PC-9 (cell line): Measurements from ENCODE around the gene NAGLU. TPM values are rescaled to one million over a fixed set of nuclear protein-coding genes. Genes with fewer than 3 reads are reported as not detected.

Experiments
- BruUV-seq: library from RNA; stranded (reverse); fragments of 400-500 nt; replicated peaks from 2 replicates; lab custom pipeline; 2021; lab: Mats Ljungman, UMichigan
- CTCF ChIA-PET: fragments of 300-600 bp; sonication (Branson Sonifier 250); formaldehyde crosslinking; loops from one replicate; lab custom pipeline; 2022; ENCODE audit warnings: antibody characterized with exemption; lab: Charles Lee
- POLR2A ChIA-PET: fragments of 300-600 bp; sonication (Branson Sonifier 250); formaldehyde crosslinking; loops from one replicate; lab custom pipeline; 2022; ENCODE audit warnings: antibody characterized with exemption; ENCODE audit not compliant: unreplicated experiment; lab: Charles Lee
- DNase-seq, 2 experiments: peaks; one replicate each; pipeline versions ENCODE4 v3.0.0 to v3.0.0-alpha.2; 2015 to 2022; ENCODE audit warnings: mixed read lengths in 1 of 2
- H2AFZ ChIP-seq: fragments of 200-600 bp; sonication (generic); 2 replicates; pipeline ENCODE4 v1.8.1; 2017; ENCODE audit warnings: antibody characterized with exemption
- H3F3A ChIP-seq: fragments of 200-600 bp; sonication (generic); 2 replicates; pipeline ENCODE4 v1.8.1; 2017; ENCODE audit warnings: antibody characterized with exemption, mild to moderate bottlenecking, low read depth; ENCODE audit not compliant: insufficient read depth
- H3K27ac ChIP-seq: fragments of 200-600 bp; sonication (generic); 2 replicates; pipeline ENCODE4 v1.6.1; 2016; ENCODE audit warnings: mixed run types
- H3K27me3 ChIP-seq: fragments of 200-600 bp; sonication (generic); 2 replicates; pipeline ENCODE4 v1.6.1; 2016; ENCODE audit warnings: low read depth, mixed run types; ENCODE audit not compliant: insufficient read depth
- H3K36me3 ChIP-seq: fragments of 200-600 bp; sonication (generic); 2 replicates; pipeline ENCODE4 v1.6.1; 2016; ENCODE audit warnings: low read depth, mixed run types
- H3K4me1 ChIP-seq: fragments of 200-600 bp; sonication (generic); replicated peaks from 2 replicates; pipeline ENCODE4 v1.6.1; 2016; ENCODE audit warnings: mixed run types; ENCODE audit not compliant: insufficient read depth
- H3K4me2 ChIP-seq: fragments of 200-600 bp; sonication (generic); 2 replicates; pipeline ENCODE4 v1.6.1; 2017; ENCODE audit warnings: mixed run types
- H3K4me3 ChIP-seq: fragments of 200-600 bp; sonication (generic); 2 replicates; pipeline ENCODE4 v1.6.1; 2016; ENCODE audit warnings: mixed run types
- H3K79me2 ChIP-seq: fragments of 200-600 bp; sonication (generic); 2 replicates; pipeline ENCODE4 v1.6.1; 2017; ENCODE audit warnings: low read depth, mixed run types
- H3K9me2 ChIP-seq: fragments of 200-600 bp; sonication (generic); 2 replicates; pipeline ENCODE4 v1.8.1; 2017; ENCODE audit warnings: mild to moderate bottlenecking; ENCODE audit not compliant: insufficient read depth
- H3K9me3 ChIP-seq: fragments of 200-600 bp; sonication (generic); 2 replicates; pipeline ENCODE4 v1.8.1; 2016; ENCODE audit warnings: low read depth; ENCODE audit not compliant: insufficient read depth
- H4K20me1 ChIP-seq: fragments of 200-600 bp; sonication (generic); 2 replicates; pipeline ENCODE4 v1.8.1; 2017; ENCODE audit not compliant: insufficient read depth
- EZH2 ChIP-seq: fragments of 200-600 bp; sonication (generic); IDR thresholded peaks from 2 replicates; pipeline ENCODE4 v1.8.0; 2017; ENCODE audit warnings: antibody characterized with exemption, low read depth
- intact Hi-C: fragments of 100-400 bp; cut with micrococcal nuclease; formaldehyde crosslinking; loops from one replicate; pipeline ENCODE4 v1.10.0; 2022; ENCODE audit not compliant: unreplicated experiment
- total RNA-seq: library from RNA; stranded (reverse); gene quantifications from 2 replicates; pipeline ENCODE4 v1.2.3, GENCODE V29; 2021
- TF ChIP-seq, protein P1 (sequence below): fragments of 200-600 bp; sonication (generic); conservative IDR thresholded peaks from 2 replicates; pipeline ENCODE4 v1.6.1; 2017; ENCODE audit warnings: mixed run types, antibody characterized with exemption, mild to moderate bottlenecking, moderate library complexity

NAGLU gene
- total RNA-seq, 1 experiment from 2014 or later = 18.2 TPM

DNA sequence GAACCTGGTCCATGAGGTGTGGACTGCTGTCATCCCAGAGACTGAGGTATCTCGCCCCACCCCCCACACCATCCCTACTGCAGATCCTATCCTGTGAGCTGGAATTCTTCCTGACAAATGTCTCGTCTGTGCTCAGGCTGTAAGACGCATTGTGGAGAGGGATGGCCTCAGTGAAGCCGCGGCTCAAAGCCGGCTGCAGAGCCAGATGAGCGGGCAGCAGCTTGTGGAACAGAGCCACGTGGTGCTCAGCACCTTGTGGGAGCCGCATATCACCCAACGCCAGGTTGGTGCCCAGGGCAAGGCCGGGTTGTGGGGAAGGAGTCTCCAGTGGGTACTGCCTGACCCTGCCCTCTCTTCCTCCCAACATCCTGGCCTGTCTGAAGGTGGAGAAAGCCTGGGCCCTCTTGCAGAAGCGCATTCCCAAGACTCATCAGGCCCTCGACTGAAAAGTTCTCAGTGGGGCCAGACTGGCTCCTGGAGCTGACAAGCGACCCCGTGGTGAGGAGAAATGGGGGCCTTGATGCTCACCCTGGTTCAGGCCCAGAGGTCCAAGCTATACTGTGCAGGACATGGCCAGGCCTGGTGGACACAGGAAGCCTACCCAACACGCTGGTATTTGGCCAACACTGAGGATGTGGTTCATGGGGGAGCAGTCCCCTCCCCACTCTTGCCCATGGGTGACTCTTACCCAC is 29.6 kb downstream of the NAGLU start:
- Histone ChIP-seq H3K36me3 (peaks cover 20% of the 10 kb centered on the region), H3K4me3 (no peak overlapping the region), H3K27me3 (no peaks in the 10 kb centered on the region), H3K9me3 (no peaks in the 10 kb centered on the region), H3K79me2 (peaks cover 63% of the 10 kb centered on the region), H3K27ac (no peak overlapping the region), H3F3A (peaks cover 73% of the 10 kb centered on the region), H3K4me1 (peaks cover 32% of the 10 kb centered on the region), H2AFZ (no peak overlapping the region), H3K4me2 (no peak overlapping the region), H4K20me1 (no peaks in the 10 kb centered on the region), H3K9me2 (no peaks in the 10 kb centered on the region)
- DNase-seq = no peak
- intact Hi-C loops = no loop called here
- BruUV-seq = TSS peak; percentile 16
- POLR2A ChIA-PET = no interaction called here
- CTCF ChIA-PET = interaction anchor here (0.9 kb wide), 1 partner anchor 13 kb away, joined by 8 read pairs; no protein-coding TSS in a partner anchor
- TF ChIP-seq, protein P1, sequence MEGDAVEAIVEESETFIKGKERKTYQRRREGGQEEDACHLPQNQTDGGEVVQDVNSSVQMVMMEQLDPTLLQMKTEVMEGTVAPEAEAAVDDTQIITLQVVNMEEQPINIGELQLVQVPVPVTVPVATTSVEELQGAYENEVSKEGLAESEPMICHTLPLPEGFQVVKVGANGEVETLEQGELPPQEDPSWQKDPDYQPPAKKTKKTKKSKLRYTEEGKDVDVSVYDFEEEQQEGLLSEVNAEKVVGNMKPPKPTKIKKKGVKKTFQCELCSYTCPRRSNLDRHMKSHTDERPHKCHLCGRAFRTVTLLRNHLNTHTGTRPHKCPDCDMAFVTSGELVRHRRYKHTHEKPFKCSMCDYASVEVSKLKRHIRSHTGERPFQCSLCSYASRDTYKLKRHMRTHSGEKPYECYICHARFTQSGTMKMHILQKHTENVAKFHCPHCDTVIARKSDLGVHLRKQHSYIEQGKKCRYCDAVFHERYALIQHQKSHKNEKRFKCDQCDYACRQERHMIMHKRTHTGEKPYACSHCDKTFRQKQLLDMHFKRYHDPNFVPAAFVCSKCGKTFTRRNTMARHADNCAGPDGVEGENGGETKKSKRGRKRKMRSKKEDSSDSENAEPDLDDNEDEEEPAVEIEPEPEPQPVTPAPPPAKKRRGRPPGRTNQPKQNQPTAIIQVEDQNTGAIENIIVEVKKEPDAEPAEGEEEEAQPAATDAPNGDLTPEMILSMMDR = no peak
- TF ChIP-seq EZH2 = no peak

DNA sequence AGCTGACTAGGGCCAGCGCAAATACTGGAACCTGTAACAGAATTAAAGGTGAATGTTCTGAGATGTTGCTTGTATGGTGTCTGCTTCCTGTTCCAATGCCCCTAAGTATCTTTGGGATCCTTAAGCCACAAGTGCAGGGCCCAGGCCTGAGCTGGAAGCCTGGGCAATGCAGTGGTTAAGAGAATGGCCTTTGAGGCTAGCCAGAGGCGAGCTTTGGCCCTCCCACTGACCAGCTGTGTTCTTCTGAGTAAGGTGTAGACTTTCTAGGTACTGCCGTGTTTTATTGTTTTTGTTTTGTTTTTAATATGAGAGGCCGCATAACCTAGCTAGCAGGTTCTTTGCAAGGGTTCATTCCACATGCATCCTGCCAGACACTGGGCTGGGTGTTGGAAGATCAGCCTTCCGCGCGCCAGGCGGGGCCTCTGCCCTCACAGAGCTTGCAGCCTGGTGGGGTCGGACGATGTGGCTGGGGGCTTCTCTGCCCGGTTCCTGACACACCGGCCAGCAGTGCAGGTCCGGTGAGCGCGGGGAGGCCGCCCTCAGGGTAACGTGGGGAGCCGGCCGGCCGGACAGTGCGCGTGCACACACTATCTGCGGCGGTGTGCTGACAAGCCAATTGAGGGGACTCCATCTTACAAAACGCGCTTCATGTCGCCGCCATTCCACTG is 30.3 kb downstream of the NAGLU start:
- CTCF ChIA-PET = interaction anchor here (0.9 kb wide), 1 partner anchor 12 kb away, joined by 8 read pairs; no protein-coding TSS in a partner anchor
- no peaks in the 10 kb centered on the region for H4K20me1 ChIP-seq
- DNase-seq = no peak
- no peak overlapping the region for H3K27ac ChIP-seq
- H3K9me3 ChIP-seq = no peaks in the 10 kb centered on the region
- no peak for TF ChIP-seq EZH2
- TF ChIP-seq, protein P1 = no peak
- H3F3A ChIP-seq = peaks cover 68% of the 10 kb centered on the region
- H3K4me3 ChIP-seq = peak overlapping the region; percentile 58; the same call in 1 of the 2 replicates
- no peaks in the 10 kb centered on the region for H3K9me2 ChIP-seq
- peaks cover 62% of the 10 kb centered on the region for H3K79me2 ChIP-seq
- peaks cover 20% of the 10 kb centered on the region for H3K36me3 ChIP-seq
- no peaks in the 10 kb centered on the region for H3K27me3 ChIP-seq
- peaks cover 30% of the 10 kb centered on the region for H3K4me1 ChIP-seq
- POLR2A ChIA-PET = no interaction called here
- H2AFZ ChIP-seq = no peak overlapping the region
- no TSS peak for BruUV-seq
- intact Hi-C loops = no loop called here
- H3K4me2 ChIP-seq = peak overlapping the region; percentile 78

DNA sequence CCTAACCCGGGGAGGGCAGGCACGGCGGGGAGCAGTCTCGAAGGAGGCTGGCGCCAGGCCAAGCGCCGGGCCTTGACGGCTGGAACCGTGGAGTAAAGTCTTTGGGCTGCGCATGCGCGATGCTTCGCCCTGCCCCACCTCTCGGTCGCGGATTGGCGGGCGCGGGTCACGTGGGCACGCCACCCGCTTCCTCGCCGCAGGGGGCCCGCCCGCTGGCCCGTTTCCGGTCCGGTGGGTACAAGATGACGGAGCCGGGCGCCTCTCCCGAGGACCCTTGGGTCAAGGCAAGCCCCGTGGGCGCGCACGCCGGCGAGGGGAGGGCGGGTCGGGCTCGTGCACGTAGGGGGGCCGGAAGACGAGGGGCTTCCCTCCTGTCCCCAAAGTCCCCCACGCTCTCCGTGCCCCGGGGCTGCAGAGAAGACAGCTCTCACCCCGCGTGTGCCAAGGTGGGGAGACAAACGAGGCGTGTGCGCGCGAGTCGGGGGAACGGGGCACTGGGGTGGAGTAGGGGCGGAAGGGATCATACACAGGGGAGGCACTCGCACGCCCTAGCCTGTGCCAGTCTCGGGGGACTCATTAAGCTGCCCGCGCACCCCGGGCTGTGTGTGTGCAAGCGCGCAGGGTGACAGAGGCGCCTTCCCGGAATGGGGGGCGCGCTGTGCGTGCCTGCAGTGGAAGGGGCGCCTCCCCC is 31.0 kb downstream of the NAGLU start, which contains the start of gene MLX:
MLX (plus strand) TSS at position 218 of the 691 bp plus-strand sequence; CDS start at position 243, 25 bp downstream.
- peaks cover 26% of the 10 kb centered on the region for H3K4me1 ChIP-seq
- intact Hi-C loops = no loop called here
- H4K20me1 ChIP-seq = no peaks in the 10 kb centered on the region
- H3K4me2 ChIP-seq = peak within 1 kb of the TSS; percentile 78
- H2AFZ ChIP-seq = peak within 1 kb of the TSS; percentile 82
- POLR2A ChIA-PET = no interaction called here
- H3F3A ChIP-seq = peaks cover 66% of the 10 kb centered on the region
- DNase-seq = peak; percentile 74 to 87
- no TSS peak for BruUV-seq
- peaks cover 20% of the 10 kb centered on the region for H3K36me3 ChIP-seq
- H3K9me3 ChIP-seq = no peaks in the 10 kb centered on the region
- H3K4me3 ChIP-seq = peak within 1 kb of the TSS; percentile 58
- H3K9me2 ChIP-seq = no peaks in the 10 kb centered on the region
- H3K27me3 ChIP-seq = no peaks in the 10 kb centered on the region
- H3K27ac ChIP-seq = no peak within 1 kb of the TSS
- CTCF ChIA-PET = interaction anchor here (0.7 kb wide), 2 partner anchors 10 to 449 kb away, joined by 4 read pairs; partner anchors contain the start of gene PSMC3IP
- peaks cover 57% of the 10 kb centered on the region for H3K79me2 ChIP-seq
- no peak for TF ChIP-seq EZH2
- TF ChIP-seq, protein P1 = no peak
